ENCODE data around the gene SUSD3.

The SUSD3 gene

DNA sequence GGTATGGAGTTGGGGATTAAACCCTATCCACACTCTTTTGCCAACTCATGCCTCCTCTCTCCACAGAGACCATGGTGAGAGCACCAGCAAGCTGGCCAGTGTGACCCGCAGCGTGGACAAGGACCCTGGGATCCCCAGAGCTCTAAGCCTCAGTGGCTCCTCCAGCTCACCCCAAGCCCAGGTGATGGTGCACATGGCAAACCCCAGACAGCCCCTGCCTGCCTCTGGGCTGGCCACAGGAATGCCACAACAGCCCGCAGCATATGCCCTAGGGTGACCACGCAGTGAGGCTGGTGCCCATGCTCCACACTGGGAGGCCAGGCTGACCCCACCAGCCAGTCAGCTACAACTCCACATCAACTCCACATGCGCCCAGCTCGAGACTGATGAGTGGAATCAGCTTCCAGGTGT lies 26.0 kb downstream of the SUSD3 start:
- TF ChIP-seq MYC (IDR thresholded peaks at IDR 0.05; ENCODE audit: low read depth, low read length) (no peak), POLR2A (IDR thresholded peaks at IDR 0.05; ENCODE audit: extremely low read depth, insufficient read length) (no peak)
- TF ChIP-seq, protein P1, sequence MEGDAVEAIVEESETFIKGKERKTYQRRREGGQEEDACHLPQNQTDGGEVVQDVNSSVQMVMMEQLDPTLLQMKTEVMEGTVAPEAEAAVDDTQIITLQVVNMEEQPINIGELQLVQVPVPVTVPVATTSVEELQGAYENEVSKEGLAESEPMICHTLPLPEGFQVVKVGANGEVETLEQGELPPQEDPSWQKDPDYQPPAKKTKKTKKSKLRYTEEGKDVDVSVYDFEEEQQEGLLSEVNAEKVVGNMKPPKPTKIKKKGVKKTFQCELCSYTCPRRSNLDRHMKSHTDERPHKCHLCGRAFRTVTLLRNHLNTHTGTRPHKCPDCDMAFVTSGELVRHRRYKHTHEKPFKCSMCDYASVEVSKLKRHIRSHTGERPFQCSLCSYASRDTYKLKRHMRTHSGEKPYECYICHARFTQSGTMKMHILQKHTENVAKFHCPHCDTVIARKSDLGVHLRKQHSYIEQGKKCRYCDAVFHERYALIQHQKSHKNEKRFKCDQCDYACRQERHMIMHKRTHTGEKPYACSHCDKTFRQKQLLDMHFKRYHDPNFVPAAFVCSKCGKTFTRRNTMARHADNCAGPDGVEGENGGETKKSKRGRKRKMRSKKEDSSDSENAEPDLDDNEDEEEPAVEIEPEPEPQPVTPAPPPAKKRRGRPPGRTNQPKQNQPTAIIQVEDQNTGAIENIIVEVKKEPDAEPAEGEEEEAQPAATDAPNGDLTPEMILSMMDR (IDR thresholded peaks at IDR 0.05; ENCODE audit: low read depth, low read length): no peak
- TF ChIP-seq, protein P2, sequence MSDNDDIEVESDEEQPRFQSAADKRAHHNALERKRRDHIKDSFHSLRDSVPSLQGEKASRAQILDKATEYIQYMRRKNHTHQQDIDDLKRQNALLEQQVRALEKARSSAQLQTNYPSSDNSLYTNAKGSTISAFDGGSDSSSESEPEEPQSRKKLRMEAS (IDR thresholded peaks at IDR 0.05; ENCODE audit: low read depth, low read length): no peak
- no peak for DNase-seq (ENCODE audit: low read depth)
- no peak overlapping the region for H3K4me3 ChIP-seq (ENCODE audit: low read depth, low read length)

DNA sequence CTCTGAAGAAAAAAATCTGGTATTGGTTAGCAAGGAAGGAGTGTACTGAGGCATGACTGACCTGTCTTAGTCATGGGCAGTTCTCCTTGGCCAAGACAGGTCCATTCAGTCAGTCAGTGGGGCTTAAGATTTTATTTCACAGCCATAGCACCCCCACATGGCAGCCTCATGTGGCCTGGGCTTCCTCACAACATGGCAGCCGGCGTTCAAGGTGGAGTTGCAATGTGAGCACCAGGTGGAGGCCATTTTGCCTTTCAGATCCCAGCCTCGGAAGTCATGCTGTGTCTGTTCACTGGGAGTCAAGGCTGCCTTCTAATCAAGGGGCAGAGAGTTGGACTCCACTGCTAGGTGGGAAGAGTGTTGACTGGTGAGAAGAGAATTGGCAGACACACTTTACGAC lies 27.2 kb downstream of the SUSD3 start:
- no peak overlapping the region for H3K4me3 ChIP-seq (ENCODE audit: low read depth, low read length)
- TF ChIP-seq, protein P2 (IDR thresholded peaks at IDR 0.05; ENCODE audit: low read depth, low read length): no peak
- TF ChIP-seq, protein P1 (IDR thresholded peaks at IDR 0.05; ENCODE audit: low read depth, low read length): no peak
- no peak for TF ChIP-seq POLR2A (IDR thresholded peaks at IDR 0.05; ENCODE audit: extremely low read depth, insufficient read length)
- TF ChIP-seq MYC (IDR thresholded peaks at IDR 0.05; ENCODE audit: low read depth, low read length): no peak
- DNase-seq (ENCODE audit: low read depth): no peak

DNA sequence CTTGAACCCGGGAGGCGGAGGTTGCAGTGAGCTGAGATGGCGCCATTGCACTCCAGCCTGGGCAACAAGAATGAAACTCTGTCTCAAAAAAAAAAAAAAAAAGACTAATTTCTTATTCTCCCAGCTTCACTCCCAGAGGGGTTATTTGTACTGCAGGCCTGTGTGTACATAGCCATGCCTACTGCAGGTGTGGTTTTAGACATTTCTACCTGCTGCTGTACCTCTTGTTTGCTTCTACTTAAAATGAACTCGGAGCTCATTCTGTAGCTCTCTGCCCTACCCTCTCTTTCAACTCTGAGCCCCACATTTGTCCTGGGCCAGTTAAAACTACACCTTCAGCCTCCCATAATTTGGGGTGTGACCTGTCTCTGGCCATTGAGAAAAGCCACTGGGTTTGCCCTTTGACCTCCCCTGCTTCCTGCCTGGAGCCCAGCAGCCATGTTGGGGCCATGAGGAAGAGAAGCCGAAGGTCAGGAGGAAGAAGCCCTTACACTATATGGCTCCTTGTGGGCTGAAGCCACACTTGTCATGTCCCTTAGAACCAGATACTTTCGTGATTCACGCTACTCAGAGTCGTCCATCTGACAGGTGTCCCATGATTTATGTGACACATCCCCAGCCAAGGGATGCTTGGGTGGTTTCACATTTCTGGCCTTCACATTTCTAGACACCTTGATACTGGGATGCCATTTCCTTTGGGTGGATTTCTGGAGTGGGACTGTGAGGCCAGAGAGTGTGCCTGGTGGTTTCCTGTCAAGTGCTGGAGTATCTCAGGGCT lies 28.1 kb downstream of the SUSD3 start:
- TF ChIP-seq, protein P2 (IDR thresholded peaks at IDR 0.05; ENCODE audit: low read depth, low read length): no peak
- no peak for TF ChIP-seq POLR2A (IDR thresholded peaks at IDR 0.05; ENCODE audit: extremely low read depth, insufficient read length)
- TF ChIP-seq, protein P1 (IDR thresholded peaks at IDR 0.05; ENCODE audit: low read depth, low read length): no peak
- TF ChIP-seq MYC (IDR thresholded peaks at IDR 0.05; ENCODE audit: low read depth, low read length): no peak
- no peak overlapping the region for H3K4me3 ChIP-seq (ENCODE audit: low read depth, low read length)
- DNase-seq (ENCODE audit: low read depth): no peak

DNA sequence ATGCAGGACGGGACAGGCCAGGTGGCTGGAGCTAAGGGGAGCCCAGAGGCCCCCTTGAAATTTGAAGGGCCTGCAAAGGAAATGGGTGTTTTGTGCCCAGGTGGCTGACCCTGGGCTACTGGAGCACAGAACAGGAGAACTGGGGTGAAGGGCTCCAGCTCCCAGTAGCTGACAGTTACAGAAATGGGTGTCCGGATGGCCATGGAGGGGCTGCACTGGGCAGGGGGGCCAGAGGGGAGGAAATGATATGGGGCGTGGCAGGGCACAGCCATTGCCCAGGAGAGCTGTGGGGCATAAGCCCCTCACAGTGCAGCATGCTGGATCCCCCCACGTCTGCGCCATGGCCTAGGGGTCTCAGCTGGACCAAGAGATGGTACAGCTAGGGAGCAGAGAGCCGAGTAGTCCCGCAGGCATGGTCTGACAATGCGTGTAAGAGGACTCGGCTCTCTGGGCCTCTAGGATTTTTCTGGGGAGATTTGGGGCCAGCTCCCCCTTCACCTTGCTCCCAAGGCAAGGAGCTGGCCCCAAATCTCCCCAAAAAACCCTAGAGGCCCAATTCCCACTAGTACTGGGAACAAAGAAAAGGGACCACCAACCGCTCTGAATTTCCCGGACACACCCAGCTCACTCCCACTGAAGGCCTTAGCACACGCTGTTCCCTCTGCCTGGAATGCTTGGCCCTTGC lies 29.6 kb downstream of the SUSD3 start:
- H3K4me3 ChIP-seq (ENCODE audit: low read depth, low read length): no peak overlapping the region
- TF ChIP-seq POLR2A (IDR thresholded peaks at IDR 0.05; ENCODE audit: extremely low read depth, insufficient read length): no peak
- TF ChIP-seq, protein P1 (IDR thresholded peaks at IDR 0.05; ENCODE audit: low read depth, low read length): no peak
- no peak for TF ChIP-seq MYC (IDR thresholded peaks at IDR 0.05; ENCODE audit: low read depth, low read length)
- TF ChIP-seq, protein P2 (IDR thresholded peaks at IDR 0.05; ENCODE audit: low read depth, low read length): no peak
- no peak for DNase-seq (ENCODE audit: low read depth)

DNA sequence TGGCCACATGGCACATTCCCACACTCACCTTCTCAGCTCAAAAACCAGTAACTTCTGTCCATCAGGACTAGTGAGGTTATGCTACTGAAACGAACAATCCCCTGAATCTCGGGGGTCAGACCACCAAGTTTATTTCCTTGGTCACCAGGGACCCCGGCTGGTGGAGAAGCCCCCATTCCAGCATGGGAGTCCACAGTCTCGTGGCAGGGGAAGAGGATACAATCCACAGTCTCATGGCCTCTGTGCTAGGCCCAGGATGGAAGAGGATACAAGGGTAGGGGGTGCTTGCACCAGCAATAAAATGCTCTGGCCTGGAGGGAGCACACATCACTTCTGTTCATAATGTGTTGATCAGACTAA lies 30.1 kb downstream of the SUSD3 start:
- DNase-seq (ENCODE audit: low read depth): no peak
- TF ChIP-seq, protein P2 (IDR thresholded peaks at IDR 0.05; ENCODE audit: low read depth, low read length): no peak
- TF ChIP-seq MYC (IDR thresholded peaks at IDR 0.05; ENCODE audit: low read depth, low read length): no peak
- TF ChIP-seq, protein P1 (IDR thresholded peaks at IDR 0.05; ENCODE audit: low read depth, low read length): no peak
- TF ChIP-seq POLR2A (IDR thresholded peaks at IDR 0.05; ENCODE audit: extremely low read depth, insufficient read length): no peak
- H3K4me3 ChIP-seq (ENCODE audit: low read depth, low read length): no peak overlapping the region

Data from NB4 (cell line).